Measurements from ENCODE around the gene B3GNT5.

Gene B3GNT5

DNA sequence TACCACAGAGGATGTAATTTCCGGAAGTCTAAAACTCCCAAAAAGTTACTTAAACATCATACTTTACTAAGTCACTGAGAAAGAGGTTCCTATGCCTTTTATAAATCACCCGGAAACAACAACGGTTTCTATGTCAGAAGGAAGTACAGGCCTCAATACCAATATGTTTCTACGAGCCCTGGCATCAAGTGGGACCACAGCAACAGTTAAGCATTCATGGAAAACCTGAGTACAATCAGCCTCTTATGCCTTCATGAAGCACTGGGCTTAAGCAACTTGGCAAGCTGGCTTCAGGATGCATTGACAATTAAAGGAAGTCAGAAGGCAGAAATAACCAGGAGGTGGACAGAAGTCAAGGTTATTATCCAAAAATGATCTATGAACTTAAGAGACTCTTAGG lies 19.1 kb upstream of the B3GNT5 start:
- no peak for DNase-seq

DNA sequence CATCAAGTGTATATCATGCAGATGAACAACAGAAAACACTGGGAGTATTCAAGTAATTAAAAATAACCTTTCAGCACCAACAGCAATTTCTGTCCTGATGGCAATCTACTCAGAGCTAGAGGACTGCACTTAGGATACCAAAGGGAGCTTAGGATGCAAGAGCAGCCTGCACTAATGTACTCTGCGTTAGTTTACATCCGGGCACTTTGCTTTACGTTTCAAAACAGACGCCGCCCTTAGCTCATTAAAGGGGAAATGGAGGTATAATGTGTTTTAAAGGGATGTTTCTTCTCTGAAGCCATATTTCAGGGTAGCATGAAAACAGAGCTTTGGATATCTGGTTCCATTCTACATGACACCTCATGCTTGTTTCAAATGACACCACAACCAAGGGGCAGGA lies 14.0 kb upstream of the B3GNT5 start:
- DNase-seq, result no peak

DNA sequence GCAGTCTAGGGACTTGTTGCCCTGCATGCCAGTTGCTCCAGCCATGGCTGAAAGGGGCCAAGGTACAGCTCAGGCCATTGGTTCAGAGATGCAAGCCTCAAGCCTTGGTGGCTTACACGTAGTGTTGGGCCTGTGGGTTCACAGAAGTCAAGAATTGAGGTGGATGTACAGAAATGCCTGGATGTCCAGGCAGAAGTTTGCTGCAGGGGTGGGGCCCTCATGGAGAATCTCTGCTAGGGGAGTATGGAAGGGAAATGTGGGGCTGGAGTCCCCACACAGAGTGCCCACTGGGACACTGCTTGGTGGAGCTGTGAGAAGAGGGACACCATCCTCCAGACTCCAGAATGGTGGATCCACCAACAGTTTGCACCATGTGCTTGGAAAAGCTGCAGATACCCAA lies 10.6 kb upstream of the B3GNT5 start:
- DNase-seq, result no peak

DNA sequence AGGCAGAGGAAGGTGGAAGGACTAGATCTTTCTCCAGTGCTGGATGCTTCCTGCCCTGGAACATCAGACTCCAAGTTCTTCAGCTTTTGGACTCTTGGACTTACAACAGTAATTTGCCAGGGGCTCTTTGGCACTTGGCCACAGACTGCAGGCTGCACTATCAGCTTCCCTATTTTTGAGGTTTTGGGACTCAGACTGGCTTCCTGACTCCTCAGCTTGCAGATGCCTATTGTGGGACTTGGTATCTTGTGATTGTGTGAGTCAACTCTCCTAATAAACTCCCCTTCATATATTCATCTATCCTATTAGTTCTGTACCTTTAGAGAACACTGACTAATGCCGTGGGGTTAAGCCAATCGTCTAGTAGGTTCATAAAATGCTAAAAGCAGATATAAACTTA lies 8.8 kb upstream of the B3GNT5 start:
- no peak for DNase-seq

- no peak for DNase-seq
These were observed 8.0 kb upstream of the B3GNT5 start for GRCh38 chr3:183244981-183245476.

GRCh38 chr3:183247011-183247589 lies 6.0 kb upstream of the B3GNT5 start:
- DNase-seq, result no peak

DNA sequence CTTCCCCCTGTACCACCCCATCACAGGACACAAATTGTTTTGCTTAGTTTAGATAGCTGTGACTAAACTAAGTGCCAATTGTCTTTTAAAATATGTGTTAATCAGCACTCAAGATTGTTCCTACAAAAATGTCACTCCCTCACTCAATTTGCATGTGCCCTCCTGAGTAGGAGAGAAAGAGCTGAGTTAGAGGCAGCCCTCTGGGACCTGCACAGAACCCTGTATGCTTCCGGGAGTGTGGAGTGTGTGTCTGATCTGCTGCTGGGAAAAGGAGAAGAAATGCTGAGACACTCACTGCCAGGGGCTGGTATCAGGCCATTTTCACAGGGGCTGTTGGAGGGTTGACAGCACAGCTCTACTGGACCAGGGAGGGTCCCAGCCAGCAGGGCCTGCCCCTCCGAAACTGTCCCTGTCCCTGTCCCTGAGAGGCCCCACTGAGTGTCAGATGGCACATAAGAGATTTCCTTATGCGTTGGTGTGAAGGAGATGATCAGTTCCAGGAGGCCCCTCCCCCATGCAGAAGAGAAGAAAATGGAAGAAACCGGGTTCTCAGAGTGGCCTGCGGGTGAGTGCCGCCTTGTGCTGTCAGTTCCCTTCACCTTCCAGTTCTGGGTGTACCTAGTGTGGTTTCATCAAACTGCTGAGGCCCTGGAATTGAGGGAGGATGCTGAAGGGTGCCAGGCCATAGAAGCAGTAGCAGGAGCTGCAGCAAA lies 3.9 kb upstream of the B3GNT5 start:
- DNase-seq, result no peak

DNA sequence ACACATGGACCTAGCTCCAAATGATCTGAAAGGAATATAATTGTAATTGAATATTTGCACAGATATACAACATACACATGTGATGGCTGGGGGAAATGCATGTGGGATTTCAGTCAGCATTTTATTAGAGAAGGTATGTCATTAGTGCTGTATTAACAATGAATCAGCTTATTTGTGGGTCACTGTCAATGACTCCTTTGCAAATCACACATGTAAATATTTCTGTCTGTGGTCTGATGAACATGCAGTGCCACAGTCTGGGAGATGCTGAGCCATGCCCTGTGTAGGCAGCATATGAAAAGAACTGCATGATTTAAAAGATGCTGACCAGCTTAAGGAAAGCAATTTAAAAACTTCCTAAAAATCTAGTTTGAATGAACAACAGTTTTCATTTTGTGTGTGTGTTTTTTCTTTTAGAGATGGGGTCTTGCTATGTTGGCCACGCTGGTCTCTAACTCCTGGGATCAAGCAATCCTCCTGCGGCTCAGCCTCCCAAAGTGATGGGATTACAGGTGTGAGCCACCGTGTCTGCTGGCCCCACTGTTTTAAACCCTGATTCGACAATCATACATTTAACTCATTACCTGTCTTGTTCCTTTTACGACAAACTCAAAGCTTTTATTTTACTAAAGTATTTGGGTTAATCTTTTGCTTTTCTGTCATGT lies 803 bp upstream of the B3GNT5 start:
- no peak for DNase-seq

- DNase-seq, result peak in 1 of 2 experiments; percentile 23
These were observed 754 bp downstream of the B3GNT5 start for GRCh38 chr3:183253528-183254486.

- no peak for DNase-seq
These were observed 1.7 kb downstream of the B3GNT5 start for GRCh38 chr3:183254487-183255347.

DNA sequence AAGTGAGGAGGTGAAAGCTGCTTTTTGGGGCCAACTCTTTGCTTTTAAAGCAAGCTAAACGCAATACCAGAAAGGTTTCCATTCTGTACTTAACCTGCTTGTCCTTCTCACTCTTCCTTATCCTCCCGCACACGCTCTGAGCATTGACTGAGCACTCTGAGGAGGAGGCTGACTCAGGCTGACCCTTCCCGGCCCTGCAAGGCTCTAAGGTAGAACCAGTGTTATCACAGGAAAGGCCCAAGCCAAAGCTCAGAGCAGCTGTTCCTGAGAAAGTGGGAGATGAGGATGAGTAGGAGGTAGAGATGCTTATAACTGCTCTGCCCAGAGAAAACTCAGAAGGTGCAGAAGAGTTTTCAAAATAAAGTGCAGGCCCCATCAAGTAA lies 2.3 kb downstream of the B3GNT5 start:
- DNase-seq, result peak in 1 of 2 experiments; percentile 30

DNA sequence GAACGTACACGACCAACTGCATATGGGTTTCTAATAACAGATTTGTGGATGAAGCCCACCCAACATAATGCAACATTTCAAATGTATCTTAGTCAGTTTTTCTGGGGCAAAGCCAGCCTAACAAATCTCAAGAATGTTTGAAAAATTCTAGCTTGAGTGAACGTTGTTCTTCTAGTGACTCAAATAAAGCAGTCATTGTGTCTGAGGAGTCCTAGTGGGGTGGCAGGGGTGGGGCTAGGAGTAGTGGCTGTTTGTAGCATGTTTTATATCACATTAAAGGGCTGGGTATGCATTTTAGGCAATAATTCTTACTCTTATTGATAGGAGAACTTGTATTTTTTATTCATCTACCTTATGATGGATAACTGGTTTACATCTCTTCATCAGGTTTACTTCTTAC lies 6.0 kb downstream of the B3GNT5 start:
- no peak for DNase-seq

GRCh38 chr3:183259621-183260020 lies 6.6 kb downstream of the B3GNT5 start:
- DNase-seq, result no peak

GRCh38 chr3:183260167-183260904 lies 7.3 kb downstream of the B3GNT5 start:
- no peak for DNase-seq

DNA sequence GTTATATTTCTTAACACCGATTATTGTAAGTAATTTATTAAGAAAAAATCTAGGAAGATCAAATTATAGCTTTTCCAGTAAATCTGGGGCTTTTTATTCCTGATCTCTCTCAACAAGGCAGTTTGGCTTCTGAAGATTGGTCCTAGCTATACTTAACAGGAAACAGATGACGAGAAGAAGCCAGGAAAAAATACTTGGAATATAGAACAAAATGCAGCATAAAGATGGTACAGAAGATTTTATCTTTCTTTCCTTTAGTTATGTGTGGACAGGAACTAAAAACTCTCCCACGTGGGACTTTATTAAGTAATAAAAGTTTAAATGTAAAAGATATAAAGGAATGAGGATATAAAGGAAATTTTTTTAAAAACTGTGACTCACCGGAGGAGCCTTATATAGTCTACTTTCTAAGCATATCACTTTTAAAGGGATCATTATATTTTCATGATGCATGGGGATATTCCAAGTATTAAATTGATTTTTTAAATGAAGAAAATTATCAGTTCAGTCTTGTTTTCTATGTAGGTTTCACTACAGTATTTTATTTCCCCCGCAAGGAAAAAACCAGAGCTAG lies 8.2 kb downstream of the B3GNT5 start:
- no peak for DNase-seq

DNA sequence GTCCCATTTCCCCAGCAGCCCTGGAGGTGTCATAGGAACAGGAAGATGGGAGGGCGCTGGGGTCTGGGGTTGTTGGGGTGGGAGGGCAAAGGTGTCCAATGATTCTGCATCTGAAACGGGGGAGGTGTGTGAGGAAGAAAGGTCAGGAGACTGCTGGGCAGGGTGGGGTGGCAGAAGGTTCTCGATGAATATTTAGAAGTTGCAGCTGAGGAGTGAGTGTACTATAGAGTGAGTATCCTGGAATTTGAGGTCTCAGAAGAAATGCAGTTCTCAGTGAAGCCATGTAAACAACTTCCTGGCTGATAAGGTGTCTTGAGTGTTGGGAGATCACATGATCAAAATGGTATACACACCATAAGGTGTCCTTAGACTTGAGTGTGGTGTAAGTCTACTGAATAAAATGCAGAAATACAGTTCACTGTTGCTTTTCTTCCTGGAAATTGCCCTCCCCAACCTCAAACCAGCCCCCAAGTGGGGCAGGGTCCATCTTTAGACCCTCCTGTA lies 9.9 kb downstream of the B3GNT5 start:
- DNase-seq, result no peak

DNA sequence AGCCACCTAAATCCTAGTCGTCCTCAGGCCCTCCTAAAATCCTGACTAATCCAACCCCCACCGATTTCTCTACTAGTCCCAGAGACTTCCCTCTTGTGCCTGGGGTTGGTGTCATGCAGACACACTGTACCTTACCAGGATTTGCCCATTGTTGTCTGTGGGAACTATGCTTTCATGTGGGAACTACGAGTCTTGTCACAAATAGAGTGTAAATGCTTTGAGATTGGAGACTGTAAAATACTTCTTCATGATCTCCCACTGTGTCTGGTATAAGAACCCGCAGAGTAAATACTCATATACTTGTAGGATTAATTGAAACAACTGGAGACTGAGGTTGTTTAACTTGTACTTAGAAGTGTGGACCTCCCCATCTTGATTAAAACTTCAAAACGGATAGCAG lies 11.2 kb downstream of the B3GNT5 start:
- DNase-seq, result no peak

- peak; percentile 60 to 67 for DNase-seq
These were observed 12.1 kb downstream of the B3GNT5 start for GRCh38 chr3:183265157-183265642.

DNA sequence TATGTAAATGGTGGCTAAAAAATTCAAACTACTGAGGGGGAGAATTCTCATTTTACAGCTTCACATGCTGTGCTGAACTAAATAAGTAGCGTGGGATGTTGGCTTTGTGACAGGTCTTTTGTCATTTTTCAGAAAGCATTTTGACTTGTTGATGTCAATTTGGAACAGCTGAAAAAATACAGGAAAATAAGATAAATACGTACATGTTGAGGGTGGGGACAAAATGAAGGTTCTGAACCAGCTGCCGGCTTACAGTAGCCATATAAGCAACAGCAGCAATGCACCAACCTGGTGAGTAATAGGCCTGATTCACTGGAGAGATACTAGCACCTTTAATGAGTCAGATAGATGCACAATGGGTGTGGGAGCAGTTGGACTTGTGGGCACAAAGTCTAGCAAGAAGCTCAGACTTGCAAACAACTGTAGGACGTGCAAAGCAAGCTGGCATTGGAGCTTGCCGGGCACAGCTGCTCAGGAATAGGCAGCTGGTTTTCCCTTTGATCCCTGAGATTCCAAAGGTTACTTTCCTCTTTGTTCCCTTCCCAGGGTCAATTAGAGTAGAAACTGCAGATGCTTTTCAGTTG lies 12.9 kb downstream of the B3GNT5 start:
- peak in 1 of 2 experiments; percentile 55 for DNase-seq

DNA sequence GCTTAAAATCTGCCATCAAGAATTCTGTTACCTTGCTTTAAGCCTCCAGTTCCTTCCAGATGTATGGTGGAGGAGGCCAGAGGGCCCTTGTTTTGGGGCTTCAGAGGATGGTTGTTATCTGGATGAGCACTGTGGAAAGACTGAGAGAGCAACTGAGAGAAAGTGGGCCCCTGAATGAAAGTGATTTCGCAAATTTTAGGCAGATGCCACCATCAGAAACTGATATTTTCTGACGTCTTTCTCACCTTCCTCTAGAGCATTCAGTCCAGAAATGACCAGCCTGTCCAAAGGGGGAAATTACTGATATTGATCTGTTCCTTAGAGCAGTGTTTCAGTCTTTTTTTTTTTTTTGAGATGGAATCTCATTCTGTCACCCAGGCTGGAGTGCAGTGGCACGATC lies 13.4 kb downstream of the B3GNT5 start:
- no peak for DNase-seq

Measured in SHP77 (cell line).